ENCODE data around the gene FAM131B. TPM values are rescaled to one million over a fixed set of nuclear protein-coding genes. Genes with fewer than 3 reads are reported as not detected.

Gene FAM131B
- polyA plus RNA-seq, 1 donor (not counting 4 experiments of a cell fraction or from before 2014, with no cell fraction given), result 0.21 TPM

DNA sequence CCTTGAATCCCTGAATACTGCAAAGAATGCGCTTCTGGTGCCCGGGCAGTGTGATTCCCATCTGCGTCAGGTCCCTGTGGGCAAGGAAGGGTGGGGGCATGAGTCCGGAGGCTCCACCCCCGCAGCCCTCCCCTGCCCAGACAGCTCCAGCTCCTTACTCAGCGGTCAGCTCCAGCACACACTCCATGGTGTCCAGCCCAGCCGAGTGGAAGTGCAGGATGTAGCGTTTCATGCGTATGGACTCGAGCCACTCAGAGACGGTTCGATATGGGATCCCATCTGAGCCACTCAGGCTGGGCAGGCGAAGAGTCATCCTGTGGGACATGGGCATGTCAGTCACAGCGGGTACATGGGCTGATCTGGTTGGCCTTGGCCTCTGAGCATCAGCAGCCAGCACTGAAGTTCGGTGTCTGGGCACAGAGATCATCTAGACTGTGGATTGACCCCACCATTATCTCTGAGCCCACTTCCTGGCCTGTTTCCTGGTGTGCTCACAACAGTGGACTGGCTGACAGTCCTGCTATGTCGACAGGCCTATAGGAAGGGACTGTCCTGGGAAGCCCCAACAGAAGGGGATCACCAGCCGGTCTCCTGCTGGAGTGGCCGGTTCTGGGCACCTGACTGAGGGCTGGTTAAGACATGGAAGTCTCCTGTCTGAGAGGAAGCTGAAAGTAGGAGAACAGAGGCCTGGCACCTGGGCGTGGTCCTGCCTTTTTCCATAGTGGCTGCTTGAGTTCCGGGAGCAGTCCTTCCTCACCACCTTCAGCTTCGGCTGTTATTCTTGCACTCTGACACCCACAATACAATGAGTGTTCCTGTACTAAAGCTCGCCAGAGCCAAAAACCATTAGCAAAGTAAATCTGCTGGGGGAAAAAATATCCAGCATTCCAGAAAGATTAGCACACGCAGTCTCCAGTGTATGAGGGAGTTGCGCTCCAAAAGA lies 29.2 kb upstream of the FAM131B start:
- dilution Hi-C loops (cut with MboI; ENCODE audit: extremely low pct_ligation_motif_present, low sequenced_read_pairs), result no loop called here
- H2AFZ ChIP-seq (ENCODE audit: control insufficient read depth, low read length), result no peak overlapping the region
- H3K4me1 ChIP-seq (ENCODE audit: control insufficient read depth, extremely low read depth, insufficient read depth, low read length), result peaks cover 4% of the 10 kb centered on the region
- H3K9me1 ChIP-seq (ENCODE audit: control insufficient read depth, extremely low read depth, insufficient read depth, low read length), result no peaks in the 10 kb centered on the region
- no peaks in the 10 kb centered on the region for H3K27me3 ChIP-seq (ENCODE audit: control insufficient read depth, extremely low read depth, insufficient read depth, low read length)
- H4K20me1 ChIP-seq (ENCODE audit: control insufficient read depth, extremely low read depth, insufficient read depth, low read length), result peaks cover 23% of the 10 kb centered on the region
- H3K9ac ChIP-seq (ENCODE audit: control insufficient read depth, extremely low read depth, insufficient read depth, low read length), result no peak overlapping the region
- no peak overlapping the region for H3K4me2 ChIP-seq (ENCODE audit: control insufficient read depth, extremely low read depth, insufficient read depth, low read depth, low read length)
- H3K36me3 ChIP-seq (ENCODE audit: control insufficient read depth in 2 of 2, extremely low read depth in 1 of 2, insufficient read depth in 2 of 2, low read length in 2 of 2), result peaks cover 45 to 59% of the 10 kb centered on the region in 2 experiments
- peaks cover 7% of the 10 kb centered on the region for H3K79me2 ChIP-seq (ENCODE audit: control insufficient read depth, insufficient read depth, low read length)
- H3K9me3 ChIP-seq (ENCODE audit: control insufficient read depth, low read depth, low read length), result no peaks in the 10 kb centered on the region
- H3K4me3 ChIP-seq (ENCODE audit: control insufficient read depth in 2 of 3, extremely low read depth in 1 of 3, insufficient read depth in 2 of 3, low read depth in 1 of 3, low read length in 3 of 3), result no peak overlapping the region
- FAIRE-seq (no peak), DNase-seq (ENCODE audit: low read depth, low spot score) (no peak)
- TF ChIP-seq, protein P1, sequence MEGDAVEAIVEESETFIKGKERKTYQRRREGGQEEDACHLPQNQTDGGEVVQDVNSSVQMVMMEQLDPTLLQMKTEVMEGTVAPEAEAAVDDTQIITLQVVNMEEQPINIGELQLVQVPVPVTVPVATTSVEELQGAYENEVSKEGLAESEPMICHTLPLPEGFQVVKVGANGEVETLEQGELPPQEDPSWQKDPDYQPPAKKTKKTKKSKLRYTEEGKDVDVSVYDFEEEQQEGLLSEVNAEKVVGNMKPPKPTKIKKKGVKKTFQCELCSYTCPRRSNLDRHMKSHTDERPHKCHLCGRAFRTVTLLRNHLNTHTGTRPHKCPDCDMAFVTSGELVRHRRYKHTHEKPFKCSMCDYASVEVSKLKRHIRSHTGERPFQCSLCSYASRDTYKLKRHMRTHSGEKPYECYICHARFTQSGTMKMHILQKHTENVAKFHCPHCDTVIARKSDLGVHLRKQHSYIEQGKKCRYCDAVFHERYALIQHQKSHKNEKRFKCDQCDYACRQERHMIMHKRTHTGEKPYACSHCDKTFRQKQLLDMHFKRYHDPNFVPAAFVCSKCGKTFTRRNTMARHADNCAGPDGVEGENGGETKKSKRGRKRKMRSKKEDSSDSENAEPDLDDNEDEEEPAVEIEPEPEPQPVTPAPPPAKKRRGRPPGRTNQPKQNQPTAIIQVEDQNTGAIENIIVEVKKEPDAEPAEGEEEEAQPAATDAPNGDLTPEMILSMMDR (optimal IDR thresholded peaks at IDR 0.05 in 1 of 3, IDR thresholded peaks at IDR 0.05 in 1 of 3, conservative IDR thresholded peaks at IDR 0.05 in 1 of 3; ENCODE audit: extremely low read depth in 1 of 3, insufficient read depth in 2 of 3, low read length in 3 of 3), result no peak
- no peak for TF ChIP-seq EZH2 (IDR thresholded peaks at IDR 0.05; ENCODE audit: low read length)
- H3K27ac ChIP-seq (ENCODE audit: control insufficient read depth, insufficient read depth, low read length), result no peak overlapping the region

DNA sequence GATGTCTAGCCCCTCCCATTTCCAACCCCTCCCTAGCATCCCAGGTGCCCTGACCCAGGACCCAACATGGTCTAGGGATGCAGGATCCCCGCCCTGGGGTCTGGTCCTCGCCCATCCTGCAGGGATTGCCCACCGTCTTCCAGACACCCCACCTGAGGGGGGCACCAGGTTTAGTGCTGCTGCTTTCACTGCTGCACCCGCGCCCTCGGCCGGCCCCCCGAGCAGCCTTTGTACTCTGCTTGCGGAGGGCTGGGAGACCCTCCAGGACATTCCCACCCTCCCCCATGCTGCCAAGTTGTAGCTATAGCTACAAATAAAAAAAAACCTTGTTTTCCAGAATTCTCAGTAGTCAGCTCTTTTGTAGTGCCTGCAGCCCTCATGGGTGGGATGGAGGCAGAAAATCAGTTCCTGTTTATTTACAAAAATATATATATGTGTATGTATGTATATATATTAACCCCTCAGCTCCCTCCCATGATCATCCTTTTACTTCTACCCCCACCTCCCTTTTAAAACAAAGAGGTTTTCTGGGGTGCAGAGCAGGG lies 28.3 kb upstream of the FAM131B start:
- Histone ChIP-seq H3K9me1 (ENCODE audit: control insufficient read depth, extremely low read depth, insufficient read depth, low read length) (no peaks in the 10 kb centered on the region), H3K9me3 (ENCODE audit: control insufficient read depth, low read depth, low read length) (no peaks in the 10 kb centered on the region), H4K20me1 (ENCODE audit: control insufficient read depth, extremely low read depth, insufficient read depth, low read length) (peaks cover 25% of the 10 kb centered on the region), H3K79me2 (ENCODE audit: control insufficient read depth, insufficient read depth, low read length) (peaks cover 15% of the 10 kb centered on the region), H3K27me3 (ENCODE audit: control insufficient read depth, extremely low read depth, insufficient read depth, low read length) (no peaks in the 10 kb centered on the region), H3K9ac (ENCODE audit: control insufficient read depth, extremely low read depth, insufficient read depth, low read length) (no peak overlapping the region), H3K27ac (ENCODE audit: control insufficient read depth, insufficient read depth, low read length) (no peak overlapping the region), H3K4me3 (ENCODE audit: control insufficient read depth in 2 of 3, extremely low read depth in 1 of 3, insufficient read depth in 2 of 3, low read depth in 1 of 3, low read length in 3 of 3) (no peak overlapping the region), H3K4me2 (ENCODE audit: control insufficient read depth, extremely low read depth, insufficient read depth, low read depth, low read length) (no peak overlapping the region), H3K4me1 (ENCODE audit: control insufficient read depth, extremely low read depth, insufficient read depth, low read length) (peaks cover 4% of the 10 kb centered on the region), H3K36me3 (ENCODE audit: control insufficient read depth in 2 of 2, extremely low read depth in 1 of 2, insufficient read depth in 2 of 2, low read length in 2 of 2) (peaks cover 51 to 61% of the 10 kb centered on the region in 2 experiments), H2AFZ (ENCODE audit: control insufficient read depth, low read length) (no peak overlapping the region)
- dilution Hi-C loops (cut with MboI; ENCODE audit: extremely low pct_ligation_motif_present, low sequenced_read_pairs), result no loop called here
- DNase-seq (ENCODE audit: low read depth, low spot score) (no peak), FAIRE-seq (no peak)
- TF ChIP-seq, protein P1 (optimal IDR thresholded peaks at IDR 0.05 in 1 of 3, IDR thresholded peaks at IDR 0.05 in 1 of 3, conservative IDR thresholded peaks at IDR 0.05 in 1 of 3; ENCODE audit: extremely low read depth in 1 of 3, insufficient read depth in 2 of 3, low read length in 3 of 3), result no peak
- no peak for TF ChIP-seq EZH2 (IDR thresholded peaks at IDR 0.05; ENCODE audit: low read length)
